Mucosa of rectum (tissue), 2 donors: ENCODE data around the gene SPTY2D1.

Experiments
- H3K27ac ChIP-seq, 2 donors: one replicate each; pipeline ENCODE4 v1.7.0; 2013; ENCODE audit warnings: inconsistent platforms in 2 of 2, low read depth in 2 of 2, low read length in 2 of 2
- H3K27me3 ChIP-seq, 2 donors: one replicate each; pipeline ENCODE4 v1.7.0; 2013; ENCODE audit warnings: low read length in 2 of 2; ENCODE audit not compliant: control insufficient read depth in 2 of 2, insufficient read depth in 2 of 2
- H3K36me3 ChIP-seq, 2 donors: one replicate each; pipeline ENCODE4 v1.7.0; 2013; ENCODE audit warnings: low read length in 2 of 2; ENCODE audit not compliant: control insufficient read depth in 2 of 2, insufficient read depth in 2 of 2
- H3K4me1 ChIP-seq, 2 donors: one replicate each; pipeline ENCODE4 v1.7.0; 2013; ENCODE audit warnings: low read length in 2 of 2, mild to moderate bottlenecking in 1 of 2; ENCODE audit not compliant: control insufficient read depth in 2 of 2, insufficient read depth in 2 of 2
- H3K4me3 ChIP-seq, 2 donors: one replicate each; pipeline ENCODE4 v1.7.0; 2013; ENCODE audit warnings: low read length in 2 of 2
- H3K9ac ChIP-seq, 2 donors: one replicate each; pipeline ENCODE4 v1.7.0; 2013; ENCODE audit warnings: low read length in 2 of 2, low read depth in 1 of 2, mild to moderate bottlenecking in 1 of 2
- H3K9me3 ChIP-seq, 2 donors: one replicate each; pipeline ENCODE4 v1.7.0; 2013; ENCODE audit warnings: low read length in 2 of 2; ENCODE audit not compliant: control insufficient read depth in 2 of 2
- donor health status: healthy.
- donor health status: Normal muscosa, but diverticular disease.

SPTY2D1 gene

GRCh38 chr11:18618342-18619025 lies 15.7 kb downstream of the SPTY2D1 start:
- Histone ChIP-seq H3K4me1 (peaks cover 0 to 5% of the 10 kb centered on the region in 2 donors), H3K36me3 (peaks cover 20 to 22% of the 10 kb centered on the region in 2 donors), H3K27me3 (no peaks in the 10 kb centered on the region), H3K4me3 (no peak overlapping the region), H3K9ac (no peak overlapping the region), H3K27ac (no peak overlapping the region), H3K9me3 (no peaks in the 10 kb centered on the region)

- no peak overlapping the region for H3K27ac ChIP-seq
- H3K4me3 ChIP-seq, result no peak overlapping the region
- H3K27me3 ChIP-seq, result no peaks in the 10 kb centered on the region
- no peak overlapping the region for H3K9ac ChIP-seq
- H3K4me1 ChIP-seq, result peaks cover 0 to 5% of the 10 kb centered on the region in 2 donors
- H3K9me3 ChIP-seq, result no peaks in the 10 kb centered on the region
- peaks cover 22 to 23% of the 10 kb centered on the region in 2 donors for H3K36me3 ChIP-seq
Observed at GRCh38 chr11:18617688-18618341, 16.3 kb downstream of the SPTY2D1 start.

GRCh38 chr11:18615628-18616392 lies 18.3 kb downstream of the SPTY2D1 start:
- Histone ChIP-seq H3K4me3 (no peak overlapping the region), H3K36me3 (peaks cover 24 to 28% of the 10 kb centered on the region in 2 donors), H3K4me1 (peaks cover 0 to 5% of the 10 kb centered on the region in 2 donors), H3K9ac (no peak overlapping the region), H3K27ac (no peak overlapping the region), H3K9me3 (no peaks in the 10 kb centered on the region), H3K27me3 (no peaks in the 10 kb centered on the region)

GRCh38 chr11:18614667-18615066 lies 19.5 kb downstream of the SPTY2D1 start:
- Histone ChIP-seq H3K4me3 (no peak overlapping the region), H3K9me3 (no peaks in the 10 kb centered on the region), H3K27ac (no peak overlapping the region), H3K36me3 (peaks cover 29 to 32% of the 10 kb centered on the region in 2 donors), H3K9ac (no peak overlapping the region), H3K4me1 (peaks cover 0 to 5% of the 10 kb centered on the region in 2 donors), H3K27me3 (no peaks in the 10 kb centered on the region)

- H3K27me3 ChIP-seq, result no peaks in the 10 kb centered on the region
- H3K27ac ChIP-seq, result no peak overlapping the region
- H3K4me1 ChIP-seq, result no peaks in the 10 kb centered on the region
- no peak overlapping the region for H3K4me3 ChIP-seq
- H3K9ac ChIP-seq, result no peak overlapping the region
- peaks cover 42 to 45% of the 10 kb centered on the region in 2 donors for H3K36me3 ChIP-seq
- H3K9me3 ChIP-seq, result no peaks in the 10 kb centered on the region
Observed at GRCh38 chr11:18612394-18612793, 21.7 kb downstream of the SPTY2D1 start.

- no peak overlapping the region for H3K9ac ChIP-seq
- H3K27me3 ChIP-seq, result no peaks in the 10 kb centered on the region
- H3K4me1 ChIP-seq, result no peaks in the 10 kb centered on the region
- no peak overlapping the region for H3K27ac ChIP-seq
- peaks cover 42 to 45% of the 10 kb centered on the region in 2 donors for H3K36me3 ChIP-seq
- no peaks in the 10 kb centered on the region for H3K9me3 ChIP-seq
- no peak overlapping the region for H3K4me3 ChIP-seq
Observed at GRCh38 chr11:18611196-18611595, 22.9 kb downstream of the SPTY2D1 start.

GRCh38 chr11:18608376-18608775 lies 25.8 kb downstream of the SPTY2D1 start:
- no peak overlapping the region for H3K4me3 ChIP-seq
- no peaks in the 10 kb centered on the region for H3K27me3 ChIP-seq
- H3K27ac ChIP-seq, result no peak overlapping the region
- H3K9me3 ChIP-seq, result no peaks in the 10 kb centered on the region
- no peak overlapping the region for H3K9ac ChIP-seq
- H3K4me1 ChIP-seq, result no peaks in the 10 kb centered on the region
- peaks cover 21 to 24% of the 10 kb centered on the region in 2 donors for H3K36me3 ChIP-seq

GRCh38 chr11:18600915-18601569 lies 33.1 kb downstream of the SPTY2D1 start:
- peaks cover 2 to 7% of the 10 kb centered on the region in 2 donors for H3K36me3 ChIP-seq
- H3K27me3 ChIP-seq, result no peaks in the 10 kb centered on the region
- H3K4me3 ChIP-seq, result no peak overlapping the region
- no peaks in the 10 kb centered on the region for H3K9me3 ChIP-seq
- H3K9ac ChIP-seq, result no peak overlapping the region
- H3K4me1 ChIP-seq, result no peaks in the 10 kb centered on the region
- no peak overlapping the region for H3K27ac ChIP-seq

GRCh38 chr11:18599739-18600230 lies 34.4 kb downstream of the SPTY2D1 start, which contains the start of gene MISFA:
TSS of gene MISFA (plus strand) at chr11:18599789. CDS start at chr11:18599929, 140 bp downstream.
- Histone ChIP-seq H3K4me3 (no peak within 1 kb of the TSS), H3K36me3 (peaks cover 3 to 14% of the 10 kb centered on the region in 2 donors), H3K27me3 (no peaks in the 10 kb centered on the region), H3K27ac (no peak within 1 kb of the TSS), H3K9me3 (no peaks in the 10 kb centered on the region), H3K4me1 (no peaks in the 10 kb centered on the region), H3K9ac (no peak within 1 kb of the TSS)
